HG03064 (cell line): ENCODE measurements around the gene SCN1B.
"Not testable (repeated sequence)": the region's sequence is repeated elsewhere in the genome, so short reads cannot be mapped to it uniquely, and the experiment has no call there.

ENCODE experiments used
- ATAC-seq: cut with Tn5 transposase; IDR thresholded peaks from one replicate; pipeline ENCODE4 v1.9.1; 2021; ENCODE audit warnings: low read depth; ENCODE audit not compliant: unreplicated experiment

Gene SCN1B

GRCh38 chr19:35015270-35015953 is 14.9 kb upstream of the SCN1B start:
- ATAC-seq, result no peak

GRCh38 chr19:35015954-35016351 is 14.3 kb upstream of the SCN1B start:
- no peak for ATAC-seq

DNA sequence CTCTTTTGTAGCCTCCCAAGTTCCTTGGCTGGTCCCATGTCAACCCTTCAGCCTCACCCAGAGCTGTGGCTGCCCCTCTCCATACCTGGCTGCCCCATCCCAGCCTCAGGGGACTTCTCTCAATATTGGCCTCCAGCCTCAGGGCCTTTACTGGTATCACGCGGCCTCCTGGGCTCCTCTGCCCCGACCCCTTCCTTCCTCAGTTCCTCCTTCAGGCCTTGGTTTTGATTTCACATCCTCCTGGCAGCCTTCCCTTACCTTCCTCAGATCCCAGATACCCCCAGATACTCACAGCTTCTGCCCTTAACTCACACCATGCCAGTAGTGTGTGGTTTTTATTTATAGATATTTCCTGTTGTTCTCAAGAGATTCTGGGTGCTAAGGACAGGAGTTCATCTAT is 12.8 kb upstream of the SCN1B start:
- ATAC-seq, result no peak

- no peak for ATAC-seq
These were observed 11.9 kb upstream of the SCN1B start for GRCh38 chr19:35018379-35018778.

DNA sequence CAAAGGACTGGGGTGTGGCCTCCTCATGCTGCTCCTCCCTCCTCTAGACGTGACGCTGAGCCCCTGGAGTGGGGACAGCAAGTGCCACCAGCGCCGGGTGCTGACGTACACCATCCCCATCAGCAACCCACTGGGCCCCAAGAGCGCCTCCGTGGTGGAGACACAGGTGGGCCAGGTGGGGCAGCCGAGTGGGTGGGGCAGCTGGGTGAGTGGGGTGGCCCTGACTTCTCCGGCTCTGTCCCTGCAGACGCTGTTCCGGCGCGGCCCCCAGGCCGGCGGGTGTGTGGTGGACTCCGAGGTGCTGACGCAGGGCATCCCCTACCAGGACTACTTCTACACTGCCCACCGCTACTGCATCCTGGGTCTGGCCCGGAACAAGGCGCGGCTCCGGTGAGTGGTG is 11.1 kb upstream of the SCN1B start:
- no peak for ATAC-seq

- ATAC-seq, result no peak
These were observed 9.3 kb upstream of the SCN1B start for GRCh38 chr19:35021016-35021415.

DNA sequence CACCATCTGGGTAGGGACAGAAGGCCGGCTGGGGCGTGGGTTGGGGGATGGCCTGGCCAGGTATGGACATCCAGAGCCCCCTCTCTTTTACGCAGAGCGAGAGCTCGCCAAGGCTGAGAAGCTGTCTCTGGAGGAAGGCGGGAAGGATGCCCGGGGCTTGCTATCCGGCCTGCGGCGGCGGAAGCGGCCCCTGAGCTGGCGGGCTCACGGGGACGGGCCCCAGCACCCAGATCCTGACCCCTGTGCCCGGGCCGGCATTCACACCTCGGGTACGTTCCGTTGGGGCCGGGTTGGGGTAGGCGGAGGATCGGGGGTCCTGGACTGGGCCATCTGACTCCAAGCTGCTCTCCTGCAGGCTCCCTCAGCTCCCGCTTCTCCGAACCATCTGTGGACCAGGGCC is 8.7 kb upstream of the SCN1B start:
- no peak for ATAC-seq

DNA sequence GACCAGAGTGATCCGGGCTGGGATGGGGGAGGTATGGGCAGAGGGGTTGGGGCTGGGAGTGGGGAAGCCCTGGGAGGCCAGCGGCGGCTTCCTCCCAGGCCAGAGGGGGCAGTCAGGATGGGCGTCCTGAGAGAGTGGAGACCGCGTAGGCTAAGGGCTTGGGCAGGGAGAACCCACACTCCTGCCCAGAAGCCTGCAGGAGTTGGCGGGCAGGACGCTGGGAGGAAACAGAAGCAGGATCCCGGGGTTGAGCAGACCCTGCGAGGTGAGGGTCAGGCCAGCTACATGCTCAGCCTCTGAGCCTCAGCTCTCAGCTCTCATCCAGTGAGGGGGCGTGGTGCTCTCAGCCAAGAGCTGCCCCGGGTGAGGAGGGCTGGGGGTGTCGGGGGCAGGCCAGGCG is 7.8 kb upstream of the SCN1B start:
- no peak for ATAC-seq

DNA sequence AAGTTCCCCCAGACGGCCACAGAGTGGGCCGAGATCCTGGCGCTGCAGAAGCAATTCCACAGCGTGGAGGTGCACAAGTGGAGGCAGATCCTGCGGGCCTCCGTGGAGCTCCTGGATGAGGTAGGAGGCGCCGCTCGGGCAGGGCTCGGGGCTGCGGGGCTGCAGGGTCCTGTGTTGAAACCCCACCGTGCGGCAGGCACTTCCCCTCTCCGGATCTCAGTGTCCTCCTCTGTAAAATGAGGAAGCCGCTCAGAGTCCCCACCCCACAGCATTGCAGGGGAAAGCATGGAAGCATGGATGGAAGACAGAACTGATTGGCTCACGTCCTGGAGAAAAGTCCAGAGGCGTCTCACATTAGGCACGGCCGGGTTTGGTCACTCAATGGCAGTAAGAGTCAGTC is 6.8 kb upstream of the SCN1B start:
- ATAC-seq, result no peak

GRCh38 chr19:35024095-35024494 is 6.2 kb upstream of the SCN1B start:
- ATAC-seq, result no peak

- ATAC-seq, result no peak
These were observed 4.3 kb upstream of the SCN1B start for GRCh38 chr19:35025969-35026368.

DNA sequence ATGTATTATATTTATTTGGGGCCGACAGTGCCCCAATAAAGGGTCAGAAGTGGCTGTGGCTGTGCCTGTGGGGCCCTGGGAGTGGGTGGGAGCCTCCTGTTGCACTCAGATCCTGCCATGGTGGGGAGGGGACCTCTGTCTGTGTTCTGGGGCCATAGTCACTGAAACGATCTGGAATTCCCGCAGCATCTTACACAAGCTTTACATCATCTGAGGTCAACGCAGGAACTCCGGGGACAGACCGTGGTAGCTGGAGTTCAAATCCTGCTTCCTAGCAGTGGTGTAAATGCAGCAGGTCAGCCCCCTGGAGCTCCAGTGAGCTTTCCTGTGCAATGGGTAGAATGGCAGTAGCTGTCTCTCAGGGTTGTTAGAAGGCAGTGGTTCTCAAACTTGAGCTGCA is 3.9 kb upstream of the SCN1B start:
- ATAC-seq, result no peak

GRCh38 chr19:35027009-35027408 is 3.3 kb upstream of the SCN1B start:
- no peak for ATAC-seq

DNA sequence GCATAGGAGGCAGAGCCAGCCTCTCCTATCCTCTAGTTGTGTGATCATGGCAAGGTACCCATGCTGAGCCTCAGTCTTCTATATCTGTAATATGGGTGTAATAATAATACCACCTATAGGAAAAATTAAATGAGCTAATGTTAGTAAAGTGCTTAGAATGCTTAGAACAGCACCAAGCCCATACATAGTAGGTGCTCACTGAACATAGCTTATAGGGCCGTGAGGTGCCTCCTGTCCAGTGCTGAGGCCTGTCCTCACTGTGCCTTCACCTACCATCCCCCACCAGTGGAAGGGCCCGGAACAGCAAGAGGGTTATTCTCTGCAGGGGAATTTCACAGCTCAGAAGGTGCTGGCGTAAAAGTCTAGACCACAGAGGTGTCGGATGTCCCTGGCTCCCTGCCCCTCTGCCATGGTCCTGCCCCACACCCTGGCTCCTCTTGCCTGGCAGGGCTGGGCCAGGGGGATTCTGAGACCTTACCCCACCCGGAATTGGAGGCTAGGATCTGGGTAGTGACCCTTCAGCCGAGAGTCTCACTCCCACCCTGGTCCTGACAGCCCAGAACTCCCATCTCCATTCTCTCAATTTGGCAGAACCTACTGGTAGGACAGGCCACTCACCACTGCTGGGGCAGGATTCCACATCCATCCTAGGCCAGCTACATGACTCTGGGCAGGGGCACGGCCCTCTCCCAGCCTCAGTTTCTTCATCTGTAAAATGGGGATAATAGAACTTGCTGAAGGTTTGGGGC is 2.2 kb upstream of the SCN1B start:
- ATAC-seq, result no peak

DNA sequence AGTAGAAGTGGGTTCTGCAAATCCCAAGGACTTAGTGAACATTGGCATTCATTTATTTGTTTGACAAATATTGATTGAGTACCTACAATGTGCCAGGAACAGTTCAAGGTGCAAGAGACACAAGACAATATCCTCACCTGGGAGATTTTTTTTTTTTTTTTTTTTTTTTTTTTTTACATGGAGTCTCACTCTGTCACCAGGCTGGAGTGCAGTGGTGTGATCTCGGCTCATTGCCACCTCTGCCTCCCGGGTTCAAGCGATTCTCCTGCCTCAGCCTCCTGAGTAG is 1.7 kb upstream of the SCN1B start:
- not testable (repeated sequence) for ATAC-seq

DNA sequence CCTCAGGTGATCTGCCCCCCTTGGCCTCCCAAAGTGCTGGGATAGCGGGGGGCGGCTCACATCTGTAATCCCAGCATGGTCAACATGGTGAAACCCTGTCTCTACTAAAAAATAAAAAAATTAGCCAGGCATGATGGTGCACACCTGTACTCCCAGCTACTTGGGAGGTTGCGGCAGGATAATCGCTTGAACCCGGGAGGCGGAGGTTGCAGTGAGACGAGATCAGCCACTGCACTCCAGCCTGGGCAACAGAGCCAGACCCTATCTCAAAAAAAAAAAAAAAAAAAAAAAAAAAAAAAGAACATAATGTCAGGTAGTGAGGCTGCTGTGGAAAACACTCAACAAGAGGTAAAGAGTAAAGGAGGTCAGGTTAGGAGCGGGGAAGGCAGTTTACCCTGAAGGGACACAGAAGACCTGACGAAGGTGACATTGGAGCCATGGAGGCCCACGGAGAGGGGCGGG is 964 bp upstream of the SCN1B start:
- not testable (repeated sequence) for ATAC-seq

DNA sequence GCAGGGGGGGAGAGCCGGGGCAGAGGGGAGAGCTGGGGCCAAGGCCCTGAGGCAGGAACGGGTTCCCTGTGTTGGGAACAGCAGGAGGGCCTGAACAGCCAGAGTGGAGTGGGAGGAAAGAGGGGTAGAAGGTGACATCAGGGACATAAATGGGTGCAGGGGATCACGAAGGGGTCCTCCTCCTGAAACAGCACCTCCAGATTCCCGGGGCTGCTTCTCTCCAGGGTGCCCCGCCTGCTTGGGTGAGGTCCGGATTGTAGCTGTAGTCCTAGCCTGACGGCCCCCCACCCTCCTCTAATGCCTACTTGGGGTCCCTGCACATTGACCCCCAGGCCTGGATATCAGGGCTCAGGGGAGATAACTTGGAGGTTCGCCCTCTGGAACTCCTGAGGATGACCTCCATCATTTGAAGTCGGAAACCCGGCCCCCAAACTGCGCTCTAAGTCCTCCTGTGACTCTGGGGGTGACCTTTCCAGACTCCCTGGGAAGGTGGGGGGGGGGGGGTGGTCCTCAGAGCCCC is 473 bp upstream of the SCN1B start:
- ATAC-seq, result no peak

DNA sequence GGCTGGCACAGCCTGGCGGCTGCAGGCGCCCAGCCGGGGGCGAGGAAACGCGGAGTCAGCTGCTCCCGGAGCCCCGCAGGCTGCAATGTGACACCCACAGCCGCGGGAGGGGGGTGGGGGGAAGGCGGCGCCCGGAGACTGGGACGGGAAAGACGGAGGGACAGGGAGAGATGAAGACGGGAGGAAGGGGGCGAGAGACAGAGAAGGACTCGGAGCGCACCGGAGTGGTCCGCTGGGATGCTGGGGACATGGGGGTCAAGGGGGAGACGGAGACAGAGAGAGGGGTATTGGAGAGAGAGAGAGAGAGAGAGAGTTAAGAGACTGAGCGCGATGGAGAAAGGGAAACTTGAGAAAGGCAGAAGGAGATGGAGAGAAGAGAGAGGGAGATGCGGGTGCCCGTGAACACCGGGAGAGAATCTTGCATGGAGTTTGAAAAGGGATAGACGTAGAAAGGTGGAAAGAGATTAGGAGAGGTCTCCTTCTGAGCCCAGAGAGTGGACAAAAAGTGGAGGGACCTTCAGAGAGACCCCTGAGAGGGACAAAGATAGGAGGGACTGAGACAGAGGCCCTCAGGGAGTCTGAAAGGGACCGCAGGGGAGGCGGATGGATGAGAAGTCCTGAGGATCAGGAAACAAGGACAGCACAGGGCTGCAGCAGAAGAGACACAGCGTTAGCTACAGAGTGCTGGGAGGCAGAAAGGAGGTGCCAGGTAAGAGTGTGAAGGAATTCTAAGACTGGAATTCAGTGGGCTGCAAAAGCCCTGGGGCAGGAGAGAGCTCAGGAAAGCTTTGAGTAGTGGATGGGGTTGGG is 1.0 kb downstream of the SCN1B start:
- no peak for ATAC-seq

GRCh38 chr19:35032356-35032865 is 2.1 kb downstream of the SCN1B start:
- no peak for ATAC-seq

DNA sequence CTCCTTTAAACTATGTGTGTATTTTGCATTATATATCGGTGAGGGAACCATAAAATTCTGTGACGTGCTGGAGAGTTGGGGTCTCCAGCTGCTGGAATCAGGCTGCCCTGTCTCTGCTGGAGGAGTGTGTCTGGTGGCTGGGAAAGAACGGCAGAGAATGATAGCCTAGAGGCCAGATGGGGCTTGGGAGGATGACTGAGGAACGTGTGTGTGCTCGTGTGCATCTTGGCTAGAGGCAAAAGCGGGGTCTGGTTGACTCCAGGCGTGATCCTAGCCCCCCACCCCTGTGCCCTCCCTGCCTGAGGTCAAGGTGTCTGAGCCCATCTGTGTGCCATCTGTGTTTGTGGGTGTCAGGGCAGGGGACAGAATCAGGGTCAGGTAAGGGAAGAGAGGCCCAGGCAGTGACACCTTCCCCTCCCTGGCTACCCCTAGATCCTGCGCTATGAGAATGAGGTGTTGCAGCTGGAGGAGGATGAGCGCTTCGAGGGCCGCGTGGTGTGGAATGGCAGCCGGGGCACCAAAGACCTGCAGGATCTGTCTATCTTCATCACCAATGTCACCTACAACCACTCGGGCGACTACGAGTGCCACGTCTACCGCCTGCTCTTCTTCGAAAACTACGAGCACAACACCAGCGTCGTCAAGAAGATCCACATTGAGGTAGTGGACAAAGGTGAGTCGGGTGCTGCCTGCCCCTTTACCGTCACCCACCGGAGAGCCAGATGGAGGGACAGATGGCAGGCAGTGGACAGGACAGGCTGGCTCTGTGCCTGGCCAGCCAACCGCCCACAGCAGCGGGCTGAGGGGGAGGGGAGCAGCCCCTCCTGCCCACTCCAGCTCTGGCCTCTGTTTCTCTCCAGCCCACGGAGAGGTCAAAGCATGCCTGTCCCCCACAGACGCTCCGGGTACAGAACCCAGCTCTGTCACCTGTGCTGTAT is 3.1 kb downstream of the SCN1B start:
- ATAC-seq, result no peak
